ENCODE data around the gene TUBAL3.
"Not testable (repeated sequence)": the region's sequence is repeated elsewhere in the genome, so short reads cannot be mapped to it uniquely, and the experiment has no call there.

Gene TUBAL3

DNA sequence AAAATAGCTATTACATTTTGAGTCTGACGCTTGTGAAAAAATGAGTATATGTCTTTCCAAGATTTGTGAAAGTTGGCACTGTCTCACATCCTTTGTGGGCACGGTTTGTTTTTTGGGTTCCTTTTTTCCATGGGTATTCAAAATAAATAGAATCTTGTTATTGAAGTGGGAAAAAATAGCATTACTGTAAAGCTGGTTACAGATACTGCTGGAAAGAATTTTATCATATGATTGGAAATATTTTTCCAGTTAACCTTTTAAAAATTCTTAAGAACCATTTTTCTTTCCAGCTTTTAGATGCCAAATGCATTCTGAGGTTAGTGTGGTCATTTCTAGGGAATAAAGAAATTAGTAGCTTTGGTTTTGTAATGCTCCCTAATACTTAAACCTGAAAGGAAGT is 19.1 kb upstream of the TUBAL3 start:
- TF ChIP-seq, protein P1, sequence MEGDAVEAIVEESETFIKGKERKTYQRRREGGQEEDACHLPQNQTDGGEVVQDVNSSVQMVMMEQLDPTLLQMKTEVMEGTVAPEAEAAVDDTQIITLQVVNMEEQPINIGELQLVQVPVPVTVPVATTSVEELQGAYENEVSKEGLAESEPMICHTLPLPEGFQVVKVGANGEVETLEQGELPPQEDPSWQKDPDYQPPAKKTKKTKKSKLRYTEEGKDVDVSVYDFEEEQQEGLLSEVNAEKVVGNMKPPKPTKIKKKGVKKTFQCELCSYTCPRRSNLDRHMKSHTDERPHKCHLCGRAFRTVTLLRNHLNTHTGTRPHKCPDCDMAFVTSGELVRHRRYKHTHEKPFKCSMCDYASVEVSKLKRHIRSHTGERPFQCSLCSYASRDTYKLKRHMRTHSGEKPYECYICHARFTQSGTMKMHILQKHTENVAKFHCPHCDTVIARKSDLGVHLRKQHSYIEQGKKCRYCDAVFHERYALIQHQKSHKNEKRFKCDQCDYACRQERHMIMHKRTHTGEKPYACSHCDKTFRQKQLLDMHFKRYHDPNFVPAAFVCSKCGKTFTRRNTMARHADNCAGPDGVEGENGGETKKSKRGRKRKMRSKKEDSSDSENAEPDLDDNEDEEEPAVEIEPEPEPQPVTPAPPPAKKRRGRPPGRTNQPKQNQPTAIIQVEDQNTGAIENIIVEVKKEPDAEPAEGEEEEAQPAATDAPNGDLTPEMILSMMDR (IDR thresholded peaks at IDR 0.05; ENCODE audit: low read depth, low read length), result no peak
- DNase-seq (ENCODE audit: extremely low read depth, low read depth), result no peak

DNA sequence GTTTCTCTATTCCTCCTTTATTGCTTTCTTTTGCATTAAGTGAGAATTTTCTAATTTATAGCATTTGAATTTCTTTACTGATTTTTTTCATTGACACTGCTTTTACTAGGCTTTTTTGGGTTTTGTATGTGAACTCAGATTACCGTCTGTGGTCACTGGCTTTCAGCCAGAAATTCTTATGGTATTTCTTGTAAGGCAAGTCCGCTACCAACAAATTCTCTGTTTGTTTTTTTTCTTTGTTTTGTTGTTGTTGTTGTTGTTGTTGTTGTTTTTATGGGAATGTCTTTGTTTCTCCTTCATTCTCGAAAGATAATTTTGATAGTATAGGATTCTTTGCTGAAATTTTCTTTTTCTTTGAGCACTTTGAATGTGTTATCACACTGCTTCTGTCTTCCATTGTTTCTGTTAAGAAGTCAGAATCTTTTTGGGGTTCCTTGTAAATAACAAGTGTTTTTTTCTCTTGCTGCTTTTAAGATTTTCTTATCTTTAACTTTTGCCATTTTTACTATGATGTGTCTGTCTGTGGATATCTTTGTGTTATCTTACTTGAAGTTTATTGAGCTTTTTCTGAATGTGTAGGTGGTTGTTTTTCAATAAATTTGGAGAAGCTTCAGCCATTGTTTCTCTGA is 15.0 kb upstream of the TUBAL3 start:
- no peak for DNase-seq (ENCODE audit: extremely low read depth, low read depth)
- TF ChIP-seq, protein P1 (IDR thresholded peaks at IDR 0.05; ENCODE audit: low read depth, low read length), result no peak

DNA sequence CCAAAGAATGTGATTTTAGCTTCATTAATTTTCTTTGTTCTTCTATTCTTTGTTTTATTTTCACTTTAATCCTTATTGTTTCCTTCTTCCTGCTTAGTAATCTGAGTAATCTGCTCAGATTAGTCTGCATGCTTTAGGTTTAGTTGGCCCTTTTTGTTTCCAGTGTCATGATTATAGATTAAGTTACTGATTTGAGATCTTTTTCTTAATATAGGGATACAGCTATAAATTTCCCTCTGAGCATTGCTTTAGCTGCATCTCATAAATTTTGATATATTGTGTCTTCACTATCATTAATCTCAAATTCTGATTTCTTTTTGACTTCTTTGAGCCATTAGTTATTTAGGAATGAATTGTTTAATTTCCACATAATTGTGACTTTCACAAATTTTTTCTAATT is 14.0 kb upstream of the TUBAL3 start:
- DNase-seq (ENCODE audit: extremely low read depth, low read depth), result no peak
- TF ChIP-seq, protein P1 (IDR thresholded peaks at IDR 0.05; ENCODE audit: low read depth, low read length), result no peak

DNA sequence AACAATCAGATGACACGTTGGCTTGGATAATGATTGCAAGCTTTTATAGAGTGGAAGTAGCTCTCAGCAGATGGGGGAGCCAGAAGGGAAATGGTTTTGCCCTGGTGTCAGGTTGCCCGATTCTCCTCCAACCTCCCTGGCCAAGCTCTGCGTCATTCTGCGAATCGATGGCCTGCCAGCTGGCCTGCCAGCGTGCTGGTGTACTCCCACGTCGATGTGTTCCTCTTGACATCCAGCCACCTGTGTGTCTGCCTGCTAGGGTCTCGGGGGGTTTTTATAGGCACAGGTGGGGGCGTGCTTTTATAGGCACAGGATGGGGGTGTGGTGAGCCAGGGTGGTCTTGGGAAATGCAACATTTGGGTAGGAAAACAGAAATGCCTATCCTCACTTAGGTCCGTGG is 12.4 kb upstream of the TUBAL3 start:
- TF ChIP-seq, protein P1 (IDR thresholded peaks at IDR 0.05; ENCODE audit: low read depth, low read length), result no peak
- no peak for DNase-seq (ENCODE audit: extremely low read depth, low read depth)

DNA sequence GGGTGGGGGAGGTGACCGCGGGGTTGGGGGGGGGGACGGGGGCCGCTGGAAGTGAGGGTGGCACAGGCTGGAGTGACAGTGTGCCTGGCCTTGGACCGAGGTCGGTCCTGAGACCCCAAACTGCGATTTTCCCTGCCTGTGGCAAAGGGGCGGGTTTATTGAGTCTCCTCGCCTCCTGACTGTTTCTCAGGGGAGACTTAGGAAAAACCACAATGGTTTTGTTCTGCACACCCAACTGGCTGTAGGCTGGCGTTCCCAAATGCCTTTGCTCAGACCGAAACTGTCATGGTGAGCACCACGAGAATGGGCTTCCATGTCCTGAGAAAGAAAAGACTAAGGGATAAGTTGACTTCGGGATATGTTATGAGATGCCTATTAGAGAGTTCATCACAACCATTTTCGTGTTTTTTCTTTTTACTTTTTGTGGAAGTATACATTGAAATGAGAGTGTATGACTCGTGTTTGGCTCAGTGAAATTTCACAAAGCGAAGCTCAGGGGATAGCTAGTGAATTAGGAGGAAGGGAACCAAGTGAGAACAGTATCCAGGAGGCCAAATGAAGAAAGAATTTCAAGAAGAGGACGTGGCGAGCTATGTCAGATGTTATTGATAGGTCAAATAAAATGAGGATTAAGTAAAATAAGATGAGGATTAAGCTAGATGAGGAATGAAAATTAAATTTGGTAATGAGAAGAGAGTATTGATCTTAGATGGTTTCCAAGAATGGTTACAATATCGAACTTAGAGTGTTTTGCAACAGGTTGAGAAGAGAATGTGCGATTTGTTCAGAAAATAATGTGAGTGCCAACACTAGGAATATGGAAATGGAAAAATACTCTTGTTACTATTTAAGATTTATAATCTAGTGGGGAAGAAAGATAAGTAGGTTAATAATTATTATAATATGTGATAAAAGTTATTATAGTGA is 8.6 kb upstream of the TUBAL3 start:
- TF ChIP-seq, protein P1 (IDR thresholded peaks at IDR 0.05; ENCODE audit: low read depth, low read length), result no peak
- DNase-seq (ENCODE audit: extremely low read depth, low read depth), result no peak

DNA sequence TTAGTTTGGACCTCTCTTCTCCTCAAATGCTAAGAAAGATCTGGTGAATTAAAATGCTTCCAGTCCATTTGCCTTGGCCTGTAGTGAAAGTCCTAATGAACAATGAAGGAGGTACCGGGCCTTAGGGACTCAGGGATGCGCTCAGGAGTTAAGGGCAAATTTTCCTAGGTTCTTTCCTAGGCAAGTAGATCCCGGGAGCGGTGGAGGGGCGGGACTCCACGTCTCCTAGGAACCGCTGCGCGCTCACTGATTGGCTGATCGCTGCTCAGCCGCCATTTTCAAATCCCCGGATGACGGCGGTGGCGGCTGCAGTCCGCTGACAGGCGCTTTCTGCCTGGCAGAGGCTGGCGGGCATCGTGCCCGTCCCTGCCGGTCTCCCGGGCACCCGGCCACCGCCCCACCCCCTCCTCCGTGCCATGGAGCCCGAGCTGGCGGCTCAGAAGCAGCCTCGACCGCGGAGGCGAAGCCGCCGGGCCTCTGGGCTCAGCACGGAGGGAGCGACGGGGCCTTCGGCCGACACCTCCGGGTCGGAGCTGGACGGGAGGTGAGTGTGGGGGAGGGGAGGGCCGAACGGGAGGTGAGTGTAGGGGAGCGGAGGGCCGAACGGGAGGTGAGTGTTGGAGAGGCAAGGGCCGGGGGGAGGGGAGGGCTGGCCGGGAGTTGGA is 7.8 kb upstream of the TUBAL3 start, which contains the start of gene NET1:
TSS of gene NET1 (plus strand) at position 281 of the 665 bp plus-strand sequence. CDS start at position 417, 136 bp downstream.
- TF ChIP-seq, protein P1 (IDR thresholded peaks at IDR 0.05; ENCODE audit: low read depth, low read length), result no peak
- DNase-seq (ENCODE audit: extremely low read depth, low read depth), result peak; percentile 65

DNA sequence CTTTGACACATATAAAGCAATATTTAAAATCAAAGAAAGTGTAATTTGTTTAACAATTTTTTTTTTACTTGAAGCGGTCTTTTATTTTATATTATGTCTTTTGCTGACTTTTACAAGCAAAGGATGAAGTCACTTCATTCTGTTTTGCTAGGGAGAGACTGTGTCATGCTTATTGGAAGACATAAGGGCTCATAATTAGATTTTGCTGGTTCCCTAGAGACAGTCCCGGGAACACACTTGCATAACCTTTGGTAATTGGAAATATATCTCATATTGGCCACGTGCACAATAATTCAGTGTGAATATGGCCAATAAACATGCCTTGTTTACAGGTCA is 7.3 kb upstream of the TUBAL3 start:
- no peak for DNase-seq (ENCODE audit: extremely low read depth, low read depth)
- TF ChIP-seq, protein P1 (IDR thresholded peaks at IDR 0.05; ENCODE audit: low read depth, low read length), result no peak

DNA sequence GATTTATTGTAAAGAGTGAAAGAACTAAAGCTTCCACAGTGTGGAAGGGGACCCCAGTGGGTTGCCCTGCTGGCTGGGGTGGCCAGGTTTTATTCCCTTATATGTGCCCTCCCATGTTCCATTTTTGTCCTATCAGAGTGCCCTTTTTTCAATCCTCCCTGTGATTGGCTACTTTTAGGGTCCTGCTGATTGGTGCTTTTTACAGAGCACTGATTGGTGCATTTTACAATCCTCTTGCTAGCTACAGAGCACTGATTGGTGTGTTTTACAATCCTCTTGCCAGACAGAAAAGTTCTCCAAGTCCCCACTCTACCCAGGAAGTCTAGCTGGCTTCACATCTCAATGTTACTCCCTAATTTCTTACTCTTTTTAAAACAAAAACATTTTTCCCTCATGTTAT is 6.2 kb upstream of the TUBAL3 start:
- not testable (repeated sequence) for DNase-seq (ENCODE audit: extremely low read depth, low read depth)
